H9 (cell line): ENCODE data around the gene PRPF8. TPM values are rescaled to one million over a fixed set of nuclear protein-coding genes. Genes with fewer than 3 reads are reported as not detected.

Source experiments
- DNase-seq: peaks from one replicate; pipeline ENCODE4 v3.0.0-alpha.2; 2017
- H2AFZ ChIP-seq: one replicate; pipeline ENCODE4 v1.6.1; 2013; ENCODE audit warnings: mild to moderate bottlenecking, low read length, control low read depth, moderate library complexity
- H2AK5ac ChIP-seq: 2 replicates; pipeline ENCODE4 v1.6.1; 2013; ENCODE audit warnings: low read length, control low read depth, mixed read lengths; ENCODE audit not compliant: insufficient read length
- H2BK120ac ChIP-seq: one replicate; pipeline ENCODE4 v1.6.1; 2013; ENCODE audit warnings: low read depth, mild to moderate bottlenecking, low read length, control low read depth, inconsistent platforms; ENCODE audit not compliant: poor library complexity, severe bottlenecking
- H2BK12ac ChIP-seq: 2 replicates; pipeline ENCODE4 v1.6.1; 2013; ENCODE audit warnings: low read length, control low read depth, mixed read lengths, low read depth; ENCODE audit not compliant: insufficient read length
- H2BK15ac ChIP-seq: 2 replicates; pipeline ENCODE4 v1.6.1; 2013; ENCODE audit warnings: low read depth, low read length, control low read depth
- H2BK20ac ChIP-seq: one replicate; pipeline ENCODE4 v1.6.1; 2013; ENCODE audit warnings: low read depth, mild to moderate bottlenecking, low read length, control low read depth, inconsistent platforms; ENCODE audit not compliant: poor library complexity, severe bottlenecking
- H2BK5ac ChIP-seq: 2 replicates; pipeline ENCODE4 v1.6.1; 2013; ENCODE audit warnings: low read length, control low read depth, mixed read lengths; ENCODE audit not compliant: insufficient read length
- H3K14ac ChIP-seq: 2 replicates; pipeline ENCODE4 v1.6.1; 2013; ENCODE audit warnings: low read length, control low read depth; ENCODE audit not compliant: insufficient read depth
- H3K18ac ChIP-seq: 2 replicates; pipeline ENCODE4 v1.6.1; 2013; ENCODE audit warnings: low read depth, mild to moderate bottlenecking, mixed read lengths, low read length, control low read depth; ENCODE audit not compliant: insufficient read length
- H3K23ac ChIP-seq: 2 replicates; pipeline ENCODE4 v1.6.1; 2013; ENCODE audit warnings: low read length, control low read depth, mixed read lengths, low read depth; ENCODE audit not compliant: insufficient read length
- H3K23me2 ChIP-seq: 2 replicates; pipeline ENCODE4 v1.6.1; 2013; ENCODE audit warnings: low read depth, mild to moderate bottlenecking, mixed read lengths, low read length, control low read depth; ENCODE audit not compliant: insufficient read length, poor library complexity, severe bottlenecking
- H3K27ac ChIP-seq: 2 replicates; pipeline ENCODE4 v1.5.1; 2013; ENCODE audit warnings: low read length, control low read depth, mixed read lengths, low read depth; ENCODE audit not compliant: insufficient read length
- H3K27me3 ChIP-seq: 2 replicates; pipeline ENCODE4 v1.6.1; 2013; ENCODE audit warnings: low read length, control low read depth, inconsistent platforms; ENCODE audit not compliant: insufficient read depth
- H3K4ac ChIP-seq: 2 replicates; pipeline ENCODE4 v1.6.1; 2013; ENCODE audit warnings: low read depth, mild to moderate bottlenecking, control low read depth, inconsistent platforms, low read length, moderate library complexity
- H3K4me1 ChIP-seq: 2 replicates; pipeline ENCODE4 v1.6.1; 2013; ENCODE audit warnings: low read length, control low read depth, inconsistent platforms; ENCODE audit not compliant: insufficient read depth
- H3K4me2 ChIP-seq: 2 replicates; pipeline ENCODE4 v1.6.1; 2013; ENCODE audit warnings: low read length, control low read depth, mixed read lengths; ENCODE audit not compliant: insufficient read length, insufficient read depth
- H3K56ac ChIP-seq: 2 replicates; pipeline ENCODE4 v1.6.1; 2013; ENCODE audit warnings: low read depth, mild to moderate bottlenecking, mixed read lengths, low read length, control low read depth; ENCODE audit not compliant: insufficient read length
- H3K79me1 ChIP-seq: 2 replicates; pipeline ENCODE4 v1.6.1; 2013; ENCODE audit warnings: low read depth, mild to moderate bottlenecking, moderate library complexity, low read length, control low read depth, inconsistent platforms; ENCODE audit not compliant: insufficient read depth, poor library complexity, severe bottlenecking
- H3K79me2 ChIP-seq: 2 replicates; pipeline ENCODE4 v1.6.1; 2013; ENCODE audit warnings: low read length, control low read depth, inconsistent platforms; ENCODE audit not compliant: insufficient read depth
- H3K9ac ChIP-seq: 2 replicates; pipeline ENCODE4 v1.6.1; 2013; ENCODE audit warnings: low read length, control low read depth, mixed read lengths; ENCODE audit not compliant: insufficient read length; ENCODE audit errors: extremely low read depth
- H3K9me3 ChIP-seq: one replicate; pipeline ENCODE4 v1.6.1; 2013; ENCODE audit warnings: low read depth, low read length, inconsistent platforms; ENCODE audit not compliant: control insufficient read depth
- H3T11ph ChIP-seq: one replicate; pipeline ENCODE4 v1.6.1; 2013; ENCODE audit warnings: mild to moderate bottlenecking, low read length, control low read depth, inconsistent platforms
- H4K20me1 ChIP-seq: one replicate; pipeline ENCODE4 v1.6.1; 2013; ENCODE audit not compliant: control insufficient read depth, insufficient read length, insufficient read depth
- H4K5ac ChIP-seq: 2 replicates; pipeline ENCODE4 v1.6.1; 2013; ENCODE audit warnings: low read depth, mild to moderate bottlenecking, mixed read lengths, low read length, control low read depth; ENCODE audit not compliant: insufficient read length
- H4K8ac ChIP-seq: replicated peaks from 2 replicates; pipeline ENCODE4 v1.6.1; 2013; ENCODE audit warnings: low read length, control low read depth, mixed read lengths, low read depth; ENCODE audit not compliant: insufficient read length
- H4K91ac ChIP-seq: 2 replicates; pipeline ENCODE4 v1.6.1; 2013; ENCODE audit warnings: low read depth, mild to moderate bottlenecking, moderate library complexity, mixed read lengths, low read length, control low read depth; ENCODE audit not compliant: insufficient read length
- H3K27ac Mint-ChIP-seq, 3 experiments: 2 replicates in 2 of 3; 3 replicates in 1 of 3; pipeline ENCODE4 v1.8.0; 2020 to 2021; ENCODE audit warnings: mixed read lengths in 3 of 3, mild to moderate bottlenecking in 1 of 3, moderate library complexity in 1 of 3
- H3K27me3 Mint-ChIP-seq: 2 replicates; pipeline ENCODE4 v1.8.0; 2021; ENCODE audit warnings: low read depth, mild to moderate bottlenecking, moderate library complexity, mixed read lengths
- H3K36me3 Mint-ChIP-seq, 3 experiments: 2 replicates in 2 of 3; 3 replicates in 1 of 3; pipeline ENCODE4 v1.8.0; 2020 to 2021; ENCODE audit warnings: low read depth in 3 of 3, mixed read lengths in 3 of 3; ENCODE audit not compliant: insufficient read depth in 1 of 3
- H3K4me1 Mint-ChIP-seq, 2 experiments: 2 replicates each; pipeline ENCODE4 v1.8.0; 2020; ENCODE audit warnings: mixed read lengths in 2 of 2
- H3K4me3 Mint-ChIP-seq, 2 experiments: 2 replicates in 1 of 2; 3 replicates in 1 of 2; pipeline ENCODE4 v1.8.0; 2020 to 2021; ENCODE audit warnings: mild to moderate bottlenecking in 2 of 2, mixed read lengths in 2 of 2, moderate library complexity in 1 of 2
- H3K9me3 Mint-ChIP-seq, 2 experiments: 2 replicates in 1 of 2; 3 replicates in 1 of 2; pipeline ENCODE4 v1.8.0; 2020; ENCODE audit warnings: mild to moderate bottlenecking in 2 of 2, mixed read lengths in 2 of 2, moderate library complexity in 1 of 2
- WGBS: extraction: QIAGEN DNeasy Blood & Tissue Kit; methylation state at CpG from one replicate; pipeline ENCODE4 v1.1.7; 2013; ENCODE audit warnings: missing lambda C conversion rate, low lambda C conversion rate, mixed read lengths; ENCODE audit not compliant: insufficient read length; ENCODE audit errors: extremely low coverage; 5-methylcytosine and 5-hydroxymethylcytosine counted together
- total RNA-seq: library from RNA; stranded (reverse); gene quantifications from 2 replicates; pipeline ENCODE4 v1.2.1, GENCODE V29; 2021
- TF ChIP-seq, protein P1 (sequence below): fragments of 200-600 bp; sonication (generic); conservative IDR thresholded peaks from 3 replicates; pipeline ENCODE4 v1.8.0; 2021; ENCODE audit warnings: antibody characterized with exemption, mild to moderate bottlenecking

The PRPF8 gene
- total RNA-seq, 1 experiment from 2014 or later = 408 TPM

DNA sequence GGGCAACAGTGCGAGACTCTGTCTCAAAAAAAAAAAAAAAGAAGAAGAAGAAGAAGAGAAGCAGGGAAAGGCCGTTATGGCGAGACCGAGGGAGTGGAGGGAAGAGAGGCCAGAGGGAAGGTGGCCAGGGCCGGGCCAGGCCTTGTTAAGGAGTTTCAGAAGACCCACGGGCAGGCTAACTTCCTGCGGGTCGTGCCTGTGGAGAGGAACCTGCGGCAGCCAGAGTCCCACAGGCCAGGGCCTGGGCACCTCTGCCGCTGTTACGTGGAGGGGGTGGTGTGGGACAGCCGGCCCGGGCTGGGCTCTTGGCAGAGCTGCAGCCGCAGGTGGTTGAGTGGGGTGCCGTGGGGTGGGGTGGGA lies 45.3 kb upstream of the PRPF8 start:
- no peak overlapping the region for H2AK5ac ChIP-seq
- no peaks in the 10 kb centered on the region for H4K20me1 ChIP-seq
- no peak overlapping the region for H2BK5ac ChIP-seq
- no peak overlapping the region for H2BK20ac ChIP-seq
- no peak overlapping the region for H3K14ac ChIP-seq
- H2AFZ ChIP-seq = no peak overlapping the region
- Mint-ChIP-seq H3K27me3 (no peaks in the 10 kb centered on the region), H3K27ac (no peak overlapping the region; a peak in 1 of 7 replicates), H3K36me3 (peaks cover 0 to 12% (median 0%) of the 10 kb centered on the region in 3 experiments; a peak in 4 of 7 replicates), H3K4me1 (0 out of 4 replicates have a peak, but pooled peaks cover 0 to 4% of the 10 kb centered on the region in 2 experiments), H3K9me3 (no peaks in the 10 kb centered on the region; a peak in 1 of 5 replicates), H3K4me3 (peak overlapping the region in 1 of 2 experiments; percentile 46; a peak in 1 of 5 replicates)
- H2BK12ac ChIP-seq = no peak overlapping the region
- no peak overlapping the region for H4K8ac ChIP-seq
- no peak overlapping the region for H3K4ac ChIP-seq
- no peaks in the 10 kb centered on the region for H3K79me2 ChIP-seq
- H4K91ac ChIP-seq = no peak overlapping the region
- H3K23me2 ChIP-seq = peaks cover 3% of the 10 kb centered on the region
- no peaks in the 10 kb centered on the region for H3K9me3 ChIP-seq
- no CpG with 5 or more reads among the region's 15 CpGs for WGBS
- no peak for DNase-seq
- no peak overlapping the region for H3K23ac ChIP-seq
- H3K27me3 ChIP-seq = no peaks in the 10 kb centered on the region
- no peak overlapping the region for H3K56ac ChIP-seq
- no peak overlapping the region for H4K5ac ChIP-seq
- TF ChIP-seq, protein P1, sequence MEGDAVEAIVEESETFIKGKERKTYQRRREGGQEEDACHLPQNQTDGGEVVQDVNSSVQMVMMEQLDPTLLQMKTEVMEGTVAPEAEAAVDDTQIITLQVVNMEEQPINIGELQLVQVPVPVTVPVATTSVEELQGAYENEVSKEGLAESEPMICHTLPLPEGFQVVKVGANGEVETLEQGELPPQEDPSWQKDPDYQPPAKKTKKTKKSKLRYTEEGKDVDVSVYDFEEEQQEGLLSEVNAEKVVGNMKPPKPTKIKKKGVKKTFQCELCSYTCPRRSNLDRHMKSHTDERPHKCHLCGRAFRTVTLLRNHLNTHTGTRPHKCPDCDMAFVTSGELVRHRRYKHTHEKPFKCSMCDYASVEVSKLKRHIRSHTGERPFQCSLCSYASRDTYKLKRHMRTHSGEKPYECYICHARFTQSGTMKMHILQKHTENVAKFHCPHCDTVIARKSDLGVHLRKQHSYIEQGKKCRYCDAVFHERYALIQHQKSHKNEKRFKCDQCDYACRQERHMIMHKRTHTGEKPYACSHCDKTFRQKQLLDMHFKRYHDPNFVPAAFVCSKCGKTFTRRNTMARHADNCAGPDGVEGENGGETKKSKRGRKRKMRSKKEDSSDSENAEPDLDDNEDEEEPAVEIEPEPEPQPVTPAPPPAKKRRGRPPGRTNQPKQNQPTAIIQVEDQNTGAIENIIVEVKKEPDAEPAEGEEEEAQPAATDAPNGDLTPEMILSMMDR = no peak
- no peak overlapping the region for H3T11ph ChIP-seq
- no peak overlapping the region for H3K4me2 ChIP-seq
- no peak overlapping the region for H3K27ac ChIP-seq
- no peak overlapping the region for H2BK15ac ChIP-seq
- H2BK120ac ChIP-seq = no peak overlapping the region
- no peak overlapping the region for H3K9ac ChIP-seq
- H3K18ac ChIP-seq = no peak overlapping the region
- no peaks in the 10 kb centered on the region for H3K4me1 ChIP-seq
- H3K79me1 ChIP-seq = no peaks in the 10 kb centered on the region
